HG03565 (cell line): ENCODE results near the gene PRTG.
"Not testable (repeated sequence)": the region's sequence is repeated elsewhere in the genome, so short reads cannot be mapped to it uniquely, and the experiment has no call there.

Experiments
- ATAC-seq: cut with Tn5 transposase; IDR thresholded peaks from one replicate; pipeline ENCODE4 v1.9.1; 2021; ENCODE audit warnings: mild to moderate bottlenecking, moderate library complexity; ENCODE audit not compliant: unreplicated experiment

The PRTG gene

GRCh38 chr15:55703873-55704301, 39.1 kb downstream of the PRTG start:
- no peak for ATAC-seq

DNA sequence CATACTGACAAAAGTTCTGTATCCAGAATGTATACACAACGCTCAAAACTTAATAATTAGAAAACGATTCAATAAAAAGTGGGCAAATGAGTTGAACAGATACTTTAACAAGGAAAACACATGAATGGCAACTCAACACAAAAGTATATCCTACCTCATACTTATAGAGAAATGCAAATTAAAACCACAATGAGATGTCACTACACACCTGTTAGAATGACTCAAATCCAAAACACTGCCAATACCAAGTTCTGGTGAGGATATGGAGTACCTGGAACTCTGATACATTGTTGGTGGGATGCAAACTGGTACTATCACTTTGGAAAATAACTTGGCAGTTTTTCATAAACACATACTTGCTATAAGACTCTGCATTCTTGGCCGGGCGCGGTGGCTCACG, 42.1 kb downstream of the PRTG start:
- no peak for ATAC-seq

GRCh38 chr15:55698653-55699052, 44.3 kb downstream of the PRTG start:
- no peak for ATAC-seq

- ATAC-seq = no peak
Observed at GRCh38 chr15:55696221-55696620, 46.7 kb downstream of the PRTG start.

GRCh38 chr15:55695432-55695831, 47.5 kb downstream of the PRTG start:
- no peak for ATAC-seq

GRCh38 chr15:55694652-55695150, 48.3 kb downstream of the PRTG start:
- ATAC-seq = peak; percentile 95

- not testable (repeated sequence) for ATAC-seq
Observed at GRCh38 chr15:55693116-55693515, 49.8 kb downstream of the PRTG start.

DNA sequence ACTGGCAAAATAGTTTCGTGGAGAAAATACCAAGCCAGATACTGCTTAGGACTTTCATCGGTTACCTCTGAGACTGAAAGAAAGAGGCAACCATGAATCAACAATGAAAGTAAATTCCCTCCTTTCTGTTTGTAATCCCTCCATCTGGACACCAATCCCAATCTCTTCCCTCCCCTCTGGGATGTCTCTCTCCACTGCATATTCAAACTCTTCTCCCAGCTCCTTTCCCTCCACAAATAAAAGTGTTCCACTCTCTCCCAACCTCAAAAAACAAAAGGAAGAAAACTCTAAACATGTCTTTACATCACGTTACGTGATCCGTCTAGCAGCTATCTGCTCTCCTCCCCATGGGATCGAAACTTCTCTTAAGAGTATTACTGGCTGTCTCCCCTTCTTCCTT, 55.2 kb downstream of the PRTG start:
- ATAC-seq = no peak

GRCh38 chr15:55685286-55685685, 57.7 kb downstream of the PRTG start:
- ATAC-seq = peak; percentile 82

GRCh38 chr15:55683376-55683775, 59.6 kb downstream of the PRTG start:
- ATAC-seq = no peak

DNA sequence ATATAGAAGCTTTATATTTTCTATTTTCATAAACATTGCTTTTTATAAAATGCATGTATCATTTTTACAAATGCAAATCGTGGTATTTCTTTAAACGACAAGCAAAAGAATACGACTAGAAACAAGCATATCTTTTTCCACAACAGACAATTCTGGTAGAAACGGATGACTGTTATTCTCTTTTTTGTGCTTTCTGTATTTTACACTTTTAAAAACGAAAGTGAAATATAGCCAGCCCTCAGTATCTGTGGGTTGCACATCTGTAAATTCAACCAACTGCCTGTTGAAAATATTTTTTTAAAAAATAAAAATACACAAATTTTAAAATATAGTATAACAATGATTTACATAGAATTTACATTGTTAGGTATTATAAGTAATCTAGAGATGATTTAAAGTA, 61.3 kb downstream of the PRTG start:
- ATAC-seq = peak; percentile 46

DNA sequence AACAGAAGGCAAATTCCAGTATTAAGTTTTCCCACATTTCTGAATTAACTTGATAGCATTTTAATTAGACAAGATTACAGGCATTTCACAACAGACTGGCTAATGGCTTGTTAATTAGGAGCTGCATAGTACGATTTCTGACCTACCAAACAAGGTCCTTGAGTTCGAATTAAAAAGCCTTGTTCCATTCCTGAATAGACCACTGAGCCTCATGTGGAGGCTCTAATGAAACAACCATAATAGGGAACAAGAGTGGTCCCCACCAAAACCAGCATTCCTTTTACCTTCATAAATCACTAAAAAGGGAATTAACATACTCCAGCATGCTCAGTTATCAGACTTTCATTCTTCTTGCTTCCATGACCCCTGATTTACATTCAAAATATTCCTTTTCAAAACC, 66.4 kb downstream of the PRTG start:
- no peak for ATAC-seq

GRCh38 chr15:55673287-55673686, 69.7 kb downstream of the PRTG start:
- ATAC-seq = no peak

GRCh38 chr15:55669270-55669669, 73.7 kb downstream of the PRTG start:
- ATAC-seq = no peak

DNA sequence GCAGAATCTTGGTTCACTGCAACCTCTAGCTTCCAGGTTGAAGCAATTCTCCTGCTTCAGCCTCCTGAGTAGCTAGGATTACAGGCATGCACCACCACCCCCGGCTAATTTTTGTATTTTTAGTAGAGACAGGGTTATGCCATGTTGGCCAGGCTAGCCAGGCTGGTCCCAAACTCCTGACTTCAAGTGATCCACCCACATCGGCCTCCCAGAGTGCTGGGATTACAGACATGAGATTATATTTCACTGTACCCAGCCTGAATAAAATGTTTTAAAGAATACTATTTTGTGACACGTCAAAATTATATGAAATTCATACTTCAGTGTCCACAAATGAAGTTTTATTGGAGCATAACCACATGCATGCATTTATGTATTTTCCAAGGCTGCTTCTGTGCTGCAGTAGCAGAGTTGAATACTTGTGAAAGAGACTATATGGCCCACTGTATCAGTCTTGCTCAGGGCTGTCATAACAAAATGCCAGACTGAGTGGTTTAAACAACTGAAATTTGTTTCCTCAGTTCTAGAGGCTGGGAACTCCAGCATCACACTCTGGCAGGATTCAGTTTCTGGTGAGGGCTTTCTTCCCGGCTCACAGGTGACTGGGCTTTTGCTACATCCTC, 77.2 kb downstream of the PRTG start:
- ATAC-seq = no peak

GRCh38 chr15:55661428-55661827, 81.5 kb downstream of the PRTG start:
- ATAC-seq = no peak

DNA sequence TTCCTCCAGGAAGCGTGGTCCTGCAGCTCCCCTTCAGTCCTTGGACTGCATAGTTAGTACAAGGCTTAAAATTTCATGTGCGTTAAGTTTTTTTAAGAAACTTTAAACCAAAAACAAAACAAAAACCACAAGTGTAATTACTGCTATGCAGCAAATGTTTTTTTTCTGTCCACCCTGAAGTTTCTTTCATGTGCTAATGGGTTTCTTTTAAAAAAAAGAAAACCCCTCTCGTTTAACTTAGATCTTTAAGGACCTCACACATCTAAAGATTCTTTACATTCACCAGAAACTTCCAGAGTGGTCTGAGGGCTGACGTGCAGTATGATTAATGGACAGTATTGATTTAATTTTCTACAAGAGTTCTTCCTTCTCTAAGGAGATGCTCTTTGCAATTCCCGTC, 82.8 kb downstream of the PRTG start:
- ATAC-seq = no peak

GRCh38 chr15:55659481-55659880, 83.5 kb downstream of the PRTG start:
- ATAC-seq = no peak

DNA sequence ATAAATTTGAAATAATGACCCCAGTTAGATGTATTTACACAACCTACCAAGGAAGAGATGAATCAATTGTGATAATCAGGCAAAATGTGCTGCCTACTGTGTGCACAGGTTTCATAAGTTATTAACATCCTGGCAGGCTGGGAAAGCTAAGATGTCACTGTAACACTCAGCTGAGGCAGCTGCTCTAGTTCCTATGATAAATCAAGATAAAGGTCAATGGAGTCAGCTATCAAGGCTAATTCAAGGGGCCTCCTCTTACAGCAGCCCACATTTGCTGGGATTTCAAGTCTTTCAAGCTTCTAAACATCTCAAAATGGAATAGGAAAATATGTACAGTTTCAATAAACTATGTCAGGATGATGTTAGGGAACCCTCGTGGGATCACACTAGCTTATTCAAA, 84.1 kb downstream of the PRTG start:
- ATAC-seq = no peak

DNA sequence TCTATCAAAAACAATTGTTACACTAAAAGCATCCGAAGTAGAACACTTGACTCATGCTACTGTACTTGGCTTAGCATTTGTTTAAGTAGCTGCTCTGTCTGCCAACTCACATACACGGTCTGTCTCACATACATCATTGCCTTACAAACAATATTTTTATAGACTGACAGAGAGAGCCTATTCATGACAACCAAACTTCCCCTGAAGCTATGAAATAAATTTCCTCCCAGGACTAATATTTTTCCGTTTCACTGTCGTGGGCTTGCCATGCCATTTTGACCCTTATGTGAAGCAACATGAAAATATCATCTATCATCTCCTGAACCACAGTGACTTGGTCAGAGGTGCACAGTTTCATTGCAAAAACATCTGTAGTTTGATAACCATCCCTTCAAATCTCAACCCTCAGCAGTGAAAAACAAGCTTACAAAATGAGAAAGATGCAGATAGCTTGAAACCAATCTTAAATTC, 88.4 kb downstream of the PRTG start:
- no peak for ATAC-seq

DNA sequence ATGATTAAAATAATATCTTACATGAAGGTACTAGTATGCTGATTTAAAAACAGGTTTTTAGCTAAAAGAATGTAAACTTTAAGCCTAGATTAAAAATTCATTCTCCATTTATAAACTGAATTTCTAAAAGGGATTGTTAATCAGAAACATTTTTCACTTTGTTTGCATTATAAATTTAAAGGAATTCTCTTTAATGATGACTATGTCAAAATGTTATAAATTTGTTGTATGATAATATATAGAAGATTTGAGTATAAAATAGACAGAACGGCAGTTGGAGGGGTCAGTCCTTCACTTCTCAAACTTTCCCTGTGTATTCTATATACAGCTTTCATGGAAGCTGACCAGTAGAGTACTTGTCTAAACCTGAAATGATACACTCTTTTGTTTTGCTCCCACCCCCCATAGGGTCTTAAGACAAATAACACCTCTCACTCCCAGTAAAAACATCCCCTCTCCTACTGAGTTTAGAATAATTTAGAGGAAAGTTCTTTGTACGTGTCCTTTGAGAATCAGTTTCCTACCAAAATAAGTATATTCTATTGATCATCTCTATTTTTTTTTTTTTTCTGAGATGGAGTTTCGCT, 90.0 kb downstream of the PRTG start:
- ATAC-seq = no peak

GRCh38 chr15:55652359-55652758, 90.6 kb downstream of the PRTG start:
- no peak for ATAC-seq

DNA sequence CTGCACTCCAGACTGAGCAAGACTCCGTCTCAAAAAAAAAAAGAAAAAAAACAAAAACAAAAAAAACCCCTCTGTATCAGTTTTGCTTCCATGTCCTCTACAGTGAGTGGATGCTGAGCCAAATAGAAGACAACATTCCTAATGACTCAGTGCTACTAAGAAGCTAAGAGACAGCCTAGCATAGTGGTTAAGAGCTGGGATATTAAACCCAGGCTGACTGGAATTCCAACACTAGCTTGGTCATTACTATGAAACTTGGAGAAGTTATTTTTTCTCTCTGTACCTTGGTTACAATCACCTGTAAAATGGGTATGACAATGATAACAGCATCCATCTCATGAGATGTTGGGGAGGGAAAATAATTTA, 93.9 kb downstream of the PRTG start:
- no peak for ATAC-seq
